ENCODE results near the gene TYW1B.
"Not testable (repeated sequence)": the region's sequence is repeated elsewhere in the genome, so short reads cannot be mapped to it uniquely, and the experiment has no call there.

TYW1B gene

DNA sequence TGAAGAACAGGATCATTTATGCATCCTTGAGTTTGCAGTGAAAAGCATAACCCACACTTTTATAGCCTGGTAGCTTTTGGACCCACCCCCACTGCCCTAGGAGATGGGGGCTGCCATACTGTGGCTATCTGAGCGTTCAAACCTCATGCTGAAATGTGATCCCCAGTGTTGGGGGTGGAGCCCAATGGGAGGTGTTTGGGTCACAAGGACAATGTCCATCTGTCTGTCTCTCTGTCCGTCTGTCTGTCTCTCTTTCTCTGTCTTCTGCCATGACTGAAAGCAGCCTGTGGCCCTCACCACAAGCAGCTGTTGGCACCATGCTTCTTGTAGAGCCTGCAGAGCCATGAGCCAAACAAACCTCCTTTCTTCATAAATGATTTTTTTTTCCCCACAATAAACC, 207.1 kb downstream of the TYW1B start:
- not testable (repeated sequence) for H3K9me3 ChIP-seq (ENCODE audit: control insufficient read depth, insufficient read depth, low read depth, low read length); H3K36me3 ChIP-seq (ENCODE audit: control insufficient read depth, insufficient read depth, low read length); H3K9ac ChIP-seq (ENCODE audit: low read length); H3K27ac ChIP-seq (ENCODE audit: low read depth, low read length); H3K27me3 ChIP-seq (ENCODE audit: control insufficient read depth, insufficient read depth, low read length); H3K4me3 ChIP-seq (ENCODE audit: low read depth, low read length)
- peaks cover 17% of the 10 kb centered on the region for H3K4me1 ChIP-seq (ENCODE audit: control insufficient read depth, insufficient read depth, low read length)

DNA sequence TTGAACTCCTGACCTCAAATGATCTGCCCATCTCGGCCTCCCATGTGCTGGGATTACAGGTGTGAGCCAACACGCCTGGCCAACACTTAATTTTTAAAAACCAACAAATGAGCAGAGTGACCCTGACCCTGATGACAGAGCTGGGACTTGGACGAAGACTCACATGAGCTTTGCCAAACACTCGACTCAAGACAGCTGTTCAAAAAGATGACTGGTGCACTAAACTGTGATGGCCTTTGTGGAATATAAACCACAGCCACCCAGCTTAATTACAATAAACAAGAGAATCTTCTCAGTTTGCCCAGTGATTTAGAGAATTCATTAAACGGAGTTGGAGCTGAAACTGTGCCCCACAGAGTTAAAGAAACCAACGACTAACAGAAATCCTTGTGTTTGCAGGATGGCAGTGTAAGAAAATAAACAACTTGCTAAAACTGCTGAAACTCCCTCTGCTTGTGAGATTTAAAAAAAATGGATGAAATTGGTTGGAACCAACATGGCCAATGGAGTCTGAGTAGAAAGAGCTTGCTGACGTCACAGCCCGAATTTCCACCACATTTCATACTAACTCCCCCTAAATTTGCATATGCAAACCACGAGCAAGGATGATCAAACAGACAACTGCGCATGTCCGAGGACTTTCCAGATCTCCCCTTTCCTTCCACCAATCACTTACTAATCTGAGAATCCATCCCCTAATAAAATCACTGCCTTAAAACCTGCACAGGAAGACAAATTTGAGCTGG, 209.4 kb downstream of the TYW1B start:
- not testable (repeated sequence) for H3K9ac ChIP-seq (ENCODE audit: low read length); H3K27me3 ChIP-seq (ENCODE audit: control insufficient read depth, insufficient read depth, low read length); H3K27ac ChIP-seq (ENCODE audit: low read depth, low read length); H3K4me3 ChIP-seq (ENCODE audit: low read depth, low read length); H3K36me3 ChIP-seq (ENCODE audit: control insufficient read depth, insufficient read depth, low read length); H3K9me3 ChIP-seq (ENCODE audit: control insufficient read depth, insufficient read depth, low read depth, low read length)
- peaks cover 17% of the 10 kb centered on the region for H3K4me1 ChIP-seq (ENCODE audit: control insufficient read depth, insufficient read depth, low read length)

DNA sequence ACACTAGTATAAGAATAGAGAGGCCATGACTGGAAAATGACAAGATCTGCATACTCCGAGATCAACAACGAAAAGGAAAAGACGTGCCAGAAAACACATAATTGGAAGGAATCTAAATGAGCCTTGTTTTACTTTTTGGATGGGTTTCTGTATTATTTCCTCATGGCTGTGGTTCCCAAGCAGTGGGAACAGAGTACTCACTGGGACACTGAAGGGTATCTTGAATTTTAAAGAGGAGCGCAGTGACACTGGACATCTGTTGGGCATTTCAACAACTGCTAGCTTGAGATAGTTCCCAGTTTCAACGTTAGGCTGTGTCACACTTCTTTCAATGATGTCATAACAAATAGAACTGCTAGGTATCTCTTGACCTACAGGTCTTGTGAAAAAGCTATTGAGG, 218.2 kb downstream of the TYW1B start:
- not testable (repeated sequence) for H3K4me1 ChIP-seq (ENCODE audit: control insufficient read depth, insufficient read depth, low read length); H3K27ac ChIP-seq (ENCODE audit: low read depth, low read length); H3K27me3 ChIP-seq (ENCODE audit: control insufficient read depth, insufficient read depth, low read length); H3K9ac ChIP-seq (ENCODE audit: low read length); H3K36me3 ChIP-seq (ENCODE audit: control insufficient read depth, insufficient read depth, low read length); H3K4me3 ChIP-seq (ENCODE audit: low read depth, low read length); H3K9me3 ChIP-seq (ENCODE audit: control insufficient read depth, insufficient read depth, low read depth, low read length)

DNA sequence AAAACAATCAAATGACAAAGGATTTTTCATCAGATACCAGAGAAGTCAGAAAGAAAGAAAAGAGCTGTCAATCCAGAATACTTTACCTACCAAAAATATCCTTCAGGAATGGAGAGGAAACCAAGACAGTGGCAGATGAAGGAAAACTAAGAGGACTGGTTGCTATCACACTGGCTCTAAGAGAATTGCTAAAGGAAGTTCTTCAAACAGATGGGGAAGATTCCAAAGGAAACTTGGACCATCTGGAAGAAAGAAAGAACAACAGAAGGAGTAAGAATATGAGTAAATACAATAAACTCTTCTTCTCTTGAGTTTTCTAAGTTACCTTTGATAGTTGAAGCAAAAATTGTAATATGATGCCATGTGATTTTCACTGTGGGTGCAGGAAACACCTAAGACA, 220.0 kb downstream of the TYW1B start:
- H3K4me1 ChIP-seq (ENCODE audit: control insufficient read depth, insufficient read depth, low read length); H3K4me3 ChIP-seq (ENCODE audit: low read depth, low read length); H3K9ac ChIP-seq (ENCODE audit: low read length); H3K27me3 ChIP-seq (ENCODE audit: control insufficient read depth, insufficient read depth, low read length); H3K36me3 ChIP-seq (ENCODE audit: control insufficient read depth, insufficient read depth, low read length); H3K27ac ChIP-seq (ENCODE audit: low read depth, low read length); H3K9me3 ChIP-seq (ENCODE audit: control insufficient read depth, insufficient read depth, low read depth, low read length): not testable (repeated sequence)

DNA sequence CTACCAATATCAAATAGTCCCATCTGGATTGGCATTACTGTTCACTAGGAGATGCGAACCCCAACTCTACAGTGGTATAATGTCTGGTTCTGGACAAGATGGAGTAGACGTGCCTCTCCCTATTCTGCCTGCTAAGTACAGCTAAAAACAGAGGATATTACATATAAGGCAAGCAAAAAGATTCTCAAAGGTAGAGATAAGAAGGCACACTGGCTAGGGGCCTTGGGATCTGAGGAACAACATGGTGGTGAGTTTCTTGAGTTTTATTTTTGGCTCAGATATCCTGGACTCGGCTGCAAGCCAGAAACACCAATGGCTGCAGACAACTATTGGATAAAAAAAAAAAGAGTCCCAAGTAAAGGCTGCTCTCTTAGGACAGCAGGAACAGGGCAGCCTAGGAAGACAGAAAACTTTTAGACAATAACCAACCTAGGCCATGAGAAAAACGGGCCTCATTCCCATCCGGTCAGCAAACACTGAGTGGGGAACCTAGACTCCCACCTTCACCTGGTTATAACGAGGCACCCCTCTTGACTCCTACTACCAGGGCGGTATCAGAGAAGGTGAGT, 222.1 kb downstream of the TYW1B start:
- H3K4me1 ChIP-seq (ENCODE audit: control insufficient read depth, insufficient read depth, low read length); H3K27ac ChIP-seq (ENCODE audit: low read depth, low read length); H3K9me3 ChIP-seq (ENCODE audit: control insufficient read depth, insufficient read depth, low read depth, low read length); H3K27me3 ChIP-seq (ENCODE audit: control insufficient read depth, insufficient read depth, low read length); H3K4me3 ChIP-seq (ENCODE audit: low read depth, low read length); H3K36me3 ChIP-seq (ENCODE audit: control insufficient read depth, insufficient read depth, low read length); H3K9ac ChIP-seq (ENCODE audit: low read length): not testable (repeated sequence)

DNA sequence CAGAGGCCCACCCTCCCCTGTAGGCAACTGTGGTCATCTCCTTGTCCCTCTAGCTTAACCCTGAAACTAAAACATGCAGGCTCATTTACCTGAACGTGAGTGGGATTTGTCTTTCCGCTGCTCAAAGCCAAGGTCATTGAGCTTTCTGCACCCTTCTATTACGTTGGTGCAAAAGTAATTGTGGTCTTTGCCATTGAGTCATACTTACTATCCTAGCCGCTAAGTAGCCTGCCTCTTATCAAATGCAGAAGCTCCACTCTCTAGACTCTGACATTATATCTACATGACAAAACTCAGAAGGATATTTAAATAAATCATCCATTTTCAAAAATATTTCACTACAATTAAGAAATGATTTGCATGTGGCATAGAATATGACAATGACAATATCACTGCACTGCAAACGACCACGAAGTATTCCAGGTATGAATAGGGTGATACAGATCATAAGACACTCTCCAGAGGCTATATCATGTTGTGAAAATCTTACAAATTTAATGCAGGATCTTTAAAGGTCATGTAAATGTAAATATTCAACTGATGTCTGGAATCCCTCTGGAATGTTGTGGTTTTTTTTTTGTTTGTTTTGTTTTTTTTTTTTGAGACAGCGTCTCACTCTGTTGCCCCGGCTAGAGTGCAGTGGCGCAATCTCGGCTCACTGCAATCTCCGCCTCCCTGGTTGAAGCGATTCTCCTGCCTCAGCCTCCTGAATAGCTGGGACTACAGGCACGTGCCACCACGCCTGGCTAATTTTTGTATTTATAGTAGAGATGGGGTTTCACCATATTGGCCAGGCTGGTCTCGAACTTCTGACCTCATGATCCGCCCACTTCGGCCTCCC, 223.0 kb downstream of the TYW1B start:
- not testable (repeated sequence) for H3K27ac ChIP-seq (ENCODE audit: low read depth, low read length); H3K4me1 ChIP-seq (ENCODE audit: control insufficient read depth, insufficient read depth, low read length); H3K9me3 ChIP-seq (ENCODE audit: control insufficient read depth, insufficient read depth, low read depth, low read length); H3K9ac ChIP-seq (ENCODE audit: low read length); H3K4me3 ChIP-seq (ENCODE audit: low read depth, low read length); H3K36me3 ChIP-seq (ENCODE audit: control insufficient read depth, insufficient read depth, low read length); H3K27me3 ChIP-seq (ENCODE audit: control insufficient read depth, insufficient read depth, low read length)

DNA sequence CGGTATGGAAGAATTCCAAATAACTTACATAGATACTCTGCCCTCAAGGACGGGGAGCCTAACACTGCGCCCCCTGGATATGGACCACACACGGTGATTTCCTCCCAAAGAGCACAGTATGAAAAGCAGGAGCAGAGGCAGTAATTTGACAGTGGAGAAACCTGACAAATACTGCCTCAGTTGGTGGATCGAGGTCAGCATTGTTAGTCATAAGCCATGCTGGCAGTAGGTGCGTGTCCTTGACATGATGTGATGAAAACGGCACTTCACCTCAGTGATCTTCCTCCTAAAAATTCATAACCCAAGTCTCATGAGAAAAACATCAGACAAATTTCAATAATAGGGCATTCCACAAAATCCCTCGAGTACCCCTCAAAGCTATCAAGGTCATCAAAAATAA, 224.5 kb downstream of the TYW1B start:
- not testable (repeated sequence) for H3K27ac ChIP-seq (ENCODE audit: low read depth, low read length); H3K9ac ChIP-seq (ENCODE audit: low read length); H3K4me3 ChIP-seq (ENCODE audit: low read depth, low read length); H3K27me3 ChIP-seq (ENCODE audit: control insufficient read depth, insufficient read depth, low read length); H3K9me3 ChIP-seq (ENCODE audit: control insufficient read depth, insufficient read depth, low read depth, low read length); H3K36me3 ChIP-seq (ENCODE audit: control insufficient read depth, insufficient read depth, low read length); H3K4me1 ChIP-seq (ENCODE audit: control insufficient read depth, insufficient read depth, low read length)

DNA sequence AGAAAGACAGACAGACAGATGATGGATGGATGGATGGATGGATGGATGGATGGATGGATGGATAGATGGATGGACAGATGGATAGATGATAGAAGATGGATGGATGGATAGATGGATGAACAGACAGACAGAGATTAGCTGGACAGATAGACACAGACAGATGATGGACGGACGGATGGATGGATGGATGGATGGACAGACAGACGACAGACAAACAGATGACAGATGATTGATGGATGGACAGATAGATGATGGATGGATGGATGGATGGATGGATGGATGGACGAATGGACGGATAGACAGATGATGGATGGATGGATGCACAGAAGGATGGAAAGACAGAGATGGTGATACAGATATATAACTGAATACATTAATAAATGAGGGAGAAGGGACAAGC, 224.9 kb downstream of the TYW1B start:
- H3K27ac ChIP-seq (ENCODE audit: low read depth, low read length) = no peak overlapping the region
- H3K9me3 ChIP-seq (ENCODE audit: control insufficient read depth, insufficient read depth, low read depth, low read length) = no peaks in the 10 kb centered on the region
- H3K4me3 ChIP-seq (ENCODE audit: low read depth, low read length) = no peak overlapping the region
- H3K27me3 ChIP-seq (ENCODE audit: control insufficient read depth, insufficient read depth, low read length) = no peaks in the 10 kb centered on the region
- no peak overlapping the region for H3K9ac ChIP-seq (ENCODE audit: low read length)
- peaks cover 4% of the 10 kb centered on the region; the same call in 1 of the 2 replicates for H3K36me3 ChIP-seq (ENCODE audit: control insufficient read depth, insufficient read depth, low read length)
- H3K4me1 ChIP-seq (ENCODE audit: control insufficient read depth, insufficient read depth, low read length) = no peaks in the 10 kb centered on the region

DNA sequence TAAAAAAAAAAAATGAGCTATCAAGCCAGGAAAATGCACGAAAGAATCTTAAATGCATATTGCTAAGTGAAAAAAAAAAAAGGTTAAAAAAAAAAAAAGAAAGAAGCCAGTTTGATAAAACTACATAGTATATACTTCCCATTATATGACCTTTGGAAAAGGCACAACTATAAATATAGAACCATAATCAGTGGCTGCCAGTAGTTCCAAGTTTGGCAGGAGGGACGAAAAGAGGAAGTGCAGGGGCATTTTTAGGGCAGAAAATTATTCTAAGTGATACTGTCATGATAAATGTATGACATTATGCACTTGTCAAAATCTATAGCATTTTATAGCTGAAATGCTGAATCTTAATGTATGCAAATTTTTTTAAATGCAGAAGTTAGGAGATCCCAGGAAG, 226.3 kb downstream of the TYW1B start:
- H3K4me1 ChIP-seq (ENCODE audit: control insufficient read depth, insufficient read depth, low read length); H3K27me3 ChIP-seq (ENCODE audit: control insufficient read depth, insufficient read depth, low read length); H3K27ac ChIP-seq (ENCODE audit: low read depth, low read length); H3K9me3 ChIP-seq (ENCODE audit: control insufficient read depth, insufficient read depth, low read depth, low read length); H3K9ac ChIP-seq (ENCODE audit: low read length); H3K36me3 ChIP-seq (ENCODE audit: control insufficient read depth, insufficient read depth, low read length); H3K4me3 ChIP-seq (ENCODE audit: low read depth, low read length): not testable (repeated sequence)

DNA sequence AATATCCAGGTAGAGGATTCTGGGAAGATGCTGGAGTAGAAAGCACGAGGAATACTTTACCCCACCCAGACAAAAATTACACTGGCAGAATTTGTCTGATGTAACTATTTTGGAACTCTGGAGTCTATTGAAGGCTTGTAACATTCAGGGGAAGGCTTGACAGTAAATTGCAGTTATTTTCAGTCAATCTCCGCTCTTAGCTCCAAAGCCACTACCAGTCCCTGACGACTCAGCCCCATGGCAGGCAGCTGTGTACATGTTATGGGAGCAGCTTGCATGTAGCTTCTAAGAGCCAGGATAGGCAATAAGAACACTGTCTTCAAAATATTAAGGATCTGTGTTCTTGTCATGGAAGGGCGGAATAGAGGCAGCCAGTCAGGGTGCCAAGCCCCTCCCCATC, 238.0 kb downstream of the TYW1B start:
- not testable (repeated sequence) for H3K27ac ChIP-seq (ENCODE audit: low read depth, low read length); H3K4me1 ChIP-seq (ENCODE audit: control insufficient read depth, insufficient read depth, low read length); H3K9ac ChIP-seq (ENCODE audit: low read length); H3K27me3 ChIP-seq (ENCODE audit: control insufficient read depth, insufficient read depth, low read length); H3K4me3 ChIP-seq (ENCODE audit: low read depth, low read length); H3K9me3 ChIP-seq (ENCODE audit: control insufficient read depth, insufficient read depth, low read depth, low read length); H3K36me3 ChIP-seq (ENCODE audit: control insufficient read depth, insufficient read depth, low read length)

DNA sequence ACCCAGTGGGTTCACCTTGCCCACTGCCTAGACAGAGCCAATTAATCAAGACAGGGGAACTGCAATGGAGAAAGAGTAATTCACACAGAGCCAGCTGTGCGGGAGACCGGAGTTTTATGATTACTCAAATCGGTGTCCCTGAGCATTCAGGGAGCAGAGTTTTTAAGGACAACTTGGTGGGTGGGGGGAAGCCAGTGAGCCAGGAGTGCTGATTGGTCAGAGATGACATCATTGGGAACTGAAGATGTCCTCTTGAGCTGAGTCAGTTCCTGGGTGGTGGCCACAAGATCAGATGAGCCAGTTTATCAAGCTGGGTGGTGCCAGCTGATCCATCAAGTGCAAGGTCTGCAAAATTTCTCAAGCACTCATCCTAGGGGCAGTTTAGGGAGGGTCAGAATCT, 240.7 kb downstream of the TYW1B start:
- H3K27ac ChIP-seq (ENCODE audit: low read depth, low read length); H3K4me3 ChIP-seq (ENCODE audit: low read depth, low read length); H3K4me1 ChIP-seq (ENCODE audit: control insufficient read depth, insufficient read depth, low read length): not testable (repeated sequence)

More for the DNA sequence above, 240.7 kb downstream of the TYW1B start:
- not testable (repeated sequence) for H3K36me3 ChIP-seq (ENCODE audit: control insufficient read depth, insufficient read depth, low read length); H3K9me3 ChIP-seq (ENCODE audit: control insufficient read depth, insufficient read depth, low read depth, low read length); H3K27me3 ChIP-seq (ENCODE audit: control insufficient read depth, insufficient read depth, low read length); H3K9ac ChIP-seq (ENCODE audit: low read length)

Data from HUES6 (cell line).